ENCODE data around the gene DUSP16. TPM values are rescaled to one million over a fixed set of nuclear protein-coding genes. Genes with fewer than 3 reads are reported as not detected.

The DUSP16 gene
- total RNA-seq, 1 experiment from 2014 or later, result 63.9 TPM

DNA sequence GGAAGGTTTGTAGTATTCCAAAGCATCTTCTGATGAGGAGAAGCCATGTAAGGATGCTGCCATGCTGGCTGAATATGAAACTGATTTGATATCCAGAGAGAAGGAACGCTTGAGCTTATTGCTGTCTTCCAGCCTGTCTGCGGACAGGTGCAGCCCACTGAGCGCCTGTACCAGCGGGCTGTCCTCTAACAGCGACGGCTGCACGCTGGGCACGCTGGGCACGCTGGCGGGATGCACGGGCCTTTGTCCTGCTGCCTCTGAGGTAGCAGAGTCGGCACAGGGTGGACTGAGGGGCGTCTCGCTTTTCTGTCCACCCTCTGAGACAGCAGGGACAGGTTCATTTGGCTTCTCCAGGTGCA, 85.2 kb downstream of the DUSP16 start:
- H3K4me3 Mint-ChIP-seq (ENCODE audit: unreplicated experiment), result no peak overlapping the region
- H3K27ac Mint-ChIP-seq (ENCODE audit: unreplicated experiment), result no peak overlapping the region
- H3K4me1 ChIP-seq, result no peaks in the 10 kb centered on the region
- peaks cover 97% of the 10 kb centered on the region for H3K36me3 Mint-ChIP-seq (ENCODE audit: insufficient read depth, unreplicated experiment)
- DNase-seq, result no peak
- no peaks in the 10 kb centered on the region for H3K9me3 ChIP-seq
- ChIA-PET POLR2A (interaction anchor here (0.7 kb wide), 1 partner anchor 354 kb away, joined by 3 read pairs; no protein-coding TSS in a partner anchor), CTCF (no interaction called here)
- no peaks in the 10 kb centered on the region for H3K27me3 ChIP-seq (replicated peaks; ENCODE audit: control insufficient read depth, insufficient read depth, low read length)
- no TSS peak for BruUV-seq (replicated peaks)
- no peak for TF ChIP-seq CTCF (IDR thresholded peaks at IDR 0.05; ENCODE audit: insufficient read depth in 1 of 2, low read depth in 1 of 2, low read length in 1 of 2, severe bottlenecking in 1 of 2, unreplicated experiment in 1 of 2)
- peaks cover 4% of the 10 kb centered on the region for H3K36me3 ChIP-seq (ENCODE audit: control insufficient read depth, insufficient read depth, low read length)
- peaks cover 6% of the 10 kb centered on the region for H3K4me1 Mint-ChIP-seq (ENCODE audit: low read depth, unreplicated experiment)
- H3K9me3 Mint-ChIP-seq (ENCODE audit: unreplicated experiment), result no peaks in the 10 kb centered on the region
- no peak overlapping the region for H3K4me3 ChIP-seq (ENCODE audit: low read depth, low read length)
- no peaks in the 10 kb centered on the region for H3K27me3 Mint-ChIP-seq (ENCODE audit: insufficient read depth, unreplicated experiment)
- intact Hi-C loops (cut with micrococcal nuclease; ENCODE audit: unreplicated experiment), result no loop called here

- no peak overlapping the region for H3K4me3 ChIP-seq (ENCODE audit: low read depth, low read length)
- TF ChIP-seq CTCF (IDR thresholded peaks at IDR 0.05; ENCODE audit: insufficient read depth in 1 of 2, low read depth in 1 of 2, low read length in 1 of 2, severe bottlenecking in 1 of 2, unreplicated experiment in 1 of 2), result no peak
- intact Hi-C loops (cut with micrococcal nuclease; ENCODE audit: unreplicated experiment), result no loop called here
- Mint-ChIP-seq H3K9me3 (ENCODE audit: unreplicated experiment) (no peaks in the 10 kb centered on the region), H3K27ac (ENCODE audit: unreplicated experiment) (no peak overlapping the region), H3K36me3 (ENCODE audit: insufficient read depth, unreplicated experiment) (peaks cover 97% of the 10 kb centered on the region), H3K4me3 (ENCODE audit: unreplicated experiment) (no peak overlapping the region), H3K27me3 (ENCODE audit: insufficient read depth, unreplicated experiment) (no peaks in the 10 kb centered on the region), H3K4me1 (ENCODE audit: low read depth, unreplicated experiment) (peaks cover 6% of the 10 kb centered on the region)
- no peak for DNase-seq
- POLR2A ChIA-PET, result interaction anchor here (0.7 kb wide), 1 partner anchor 353 kb away, joined by 3 read pairs; no protein-coding TSS in a partner anchor
- CTCF ChIA-PET, result no interaction called here
- BruUV-seq (replicated peaks), result no TSS peak
- H3K9me3 ChIP-seq, result no peaks in the 10 kb centered on the region
- H3K36me3 ChIP-seq (ENCODE audit: control insufficient read depth, insufficient read depth, low read length), result peaks cover 4% of the 10 kb centered on the region
- no peaks in the 10 kb centered on the region for H3K4me1 ChIP-seq
- H3K27me3 ChIP-seq (replicated peaks; ENCODE audit: control insufficient read depth, insufficient read depth, low read length), result no peaks in the 10 kb centered on the region
Measured at GRCh38 chr12:12476857-12477531, 85.7 kb downstream of the DUSP16 start.

- Histone ChIP-seq H3K27me3 (replicated peaks; ENCODE audit: control insufficient read depth, insufficient read depth, low read length) (no peaks in the 10 kb centered on the region), H3K9me3 (no peaks in the 10 kb centered on the region), H3K4me3 (ENCODE audit: low read depth, low read length) (no peak overlapping the region), H3K36me3 (ENCODE audit: control insufficient read depth, insufficient read depth, low read length) (peaks cover 6% of the 10 kb centered on the region), H3K4me1 (no peaks in the 10 kb centered on the region)
- ChIA-PET POLR2A (interaction anchor here (0.6 kb wide), 1 partner anchor 11 kb away, joined by 5 read pairs; no protein-coding TSS in a partner anchor), CTCF (interaction anchor here (0.6 kb wide), 1 partner anchor 32 kb away, joined by 3 read pairs; no protein-coding TSS in a partner anchor)
- TF ChIP-seq CTCF (IDR thresholded peaks at IDR 0.05; ENCODE audit: insufficient read depth in 1 of 2, low read depth in 1 of 2, low read length in 1 of 2, severe bottlenecking in 1 of 2, unreplicated experiment in 1 of 2), result no peak
- intact Hi-C loops (cut with micrococcal nuclease; ENCODE audit: unreplicated experiment), result no loop called here
- peaks cover 6% of the 10 kb centered on the region for H3K4me1 Mint-ChIP-seq (ENCODE audit: low read depth, unreplicated experiment)
- H3K27ac Mint-ChIP-seq (ENCODE audit: unreplicated experiment), result peak overlapping the region; percentile 19
- no peaks in the 10 kb centered on the region for H3K27me3 Mint-ChIP-seq (ENCODE audit: insufficient read depth, unreplicated experiment)
- no TSS peak for BruUV-seq (replicated peaks)
- H3K36me3 Mint-ChIP-seq (ENCODE audit: insufficient read depth, unreplicated experiment), result peaks cover 100% of the 10 kb centered on the region
- DNase-seq, result no peak
- H3K4me3 Mint-ChIP-seq (ENCODE audit: unreplicated experiment), result no peak overlapping the region
- H3K9me3 Mint-ChIP-seq (ENCODE audit: unreplicated experiment), result peaks cover 9% of the 10 kb centered on the region
Measured at GRCh38 chr12:12474931-12475795, 87.5 kb downstream of the DUSP16 start.
